Karpas-422 (cell line): ENCODE measurements around the gene CHCHD4. TPM values are rescaled to one million over a fixed set of nuclear protein-coding genes. Genes with fewer than 3 reads are reported as not detected.
"Not testable (repeated sequence)": the region's sequence is repeated elsewhere in the genome, so short reads cannot be mapped to it uniquely, and the experiment has no call there.

Source experiments
- DNase-seq: peaks from one replicate; pipeline ENCODE4 v3.0.0-alpha.2; 2015
- H2AFZ ChIP-seq: fragments of 200-600 bp; sonication (generic); 2 replicates; pipeline ENCODE4 v1.6.1; 2014; ENCODE audit warnings: antibody characterized with exemption, low read length, mixed read lengths
- H3K27ac ChIP-seq: fragments of 200-600 bp; sonication (generic); 2 replicates; pipeline ENCODE4 v1.5.1; 2014; ENCODE audit warnings: mild to moderate bottlenecking, low read length, moderate library complexity
- H3K27me3 ChIP-seq: fragments of 200-600 bp; sonication (generic); 2 replicates; pipeline ENCODE4 v1.6.1; 2014; ENCODE audit warnings: low read length, mixed read lengths
- H3K36me3 ChIP-seq: fragments of 200-600 bp; sonication (generic); 2 replicates; pipeline ENCODE4 v1.6.1; 2014; ENCODE audit warnings: low read length, mixed read lengths; ENCODE audit not compliant: insufficient read depth
- H3K4me1 ChIP-seq: fragments of 200-600 bp; sonication (generic); 2 replicates; pipeline ENCODE4 v1.6.1; 2014; ENCODE audit warnings: mild to moderate bottlenecking, low read length, mixed read lengths
- H3K4me2 ChIP-seq: fragments of 200-600 bp; sonication (generic); 2 replicates; pipeline ENCODE4 v1.6.1; 2014; ENCODE audit warnings: low read length, low read depth, mild to moderate bottlenecking; ENCODE audit not compliant: poor library complexity, severe bottlenecking
- H3K4me3 ChIP-seq: fragments of 200-600 bp; sonication (generic); 2 replicates; pipeline ENCODE4 v1.5.1; 2014; ENCODE audit warnings: mild to moderate bottlenecking, antibody characterized with exemption, low read length, mixed read lengths
- H3K79me2 ChIP-seq: fragments of 200-600 bp; sonication (generic); 2 replicates; pipeline ENCODE4 v1.6.1; 2014; ENCODE audit warnings: mild to moderate bottlenecking, low read length, mixed read lengths
- H3K9ac ChIP-seq: fragments of 200-600 bp; sonication (generic); 2 replicates; pipeline ENCODE4 v1.6.0; 2014; ENCODE audit warnings: low read length
- H3K9me2 ChIP-seq: fragments of 200-600 bp; sonication (generic), shearing (Covaris generic); replicated peaks from 2 replicates; pipeline ENCODE4 v1.6.0; 2014; ENCODE audit warnings: mild to moderate bottlenecking, low read length, moderate library complexity; ENCODE audit not compliant: insufficient read depth
- H3K9me3 ChIP-seq: fragments of 300-700, 200-600 bp; sonication (generic); 2 replicates; pipeline ENCODE4 v1.6.1; 2014; ENCODE audit warnings: low read length, mixed read lengths
- H4K20me1 ChIP-seq: fragments of 200-600 bp; sonication (generic); 2 replicates; pipeline ENCODE4 v1.6.1; 2014; ENCODE audit warnings: mild to moderate bottlenecking, antibody characterized with exemption, low read length, low read depth; ENCODE audit not compliant: insufficient read depth
- total RNA-seq: library from RNA; depleted of rRNA; stranded (reverse); fragments of >200 nt; shearing (Covaris generic); gene quantifications from 2 replicates; pipeline ENCODE4 v1.2.3, GENCODE V29; 2014; ENCODE audit warnings: low replicate concordance

The CHCHD4 gene
- total RNA-seq, 1 experiment from 2014 or later = 19.7 TPM

DNA sequence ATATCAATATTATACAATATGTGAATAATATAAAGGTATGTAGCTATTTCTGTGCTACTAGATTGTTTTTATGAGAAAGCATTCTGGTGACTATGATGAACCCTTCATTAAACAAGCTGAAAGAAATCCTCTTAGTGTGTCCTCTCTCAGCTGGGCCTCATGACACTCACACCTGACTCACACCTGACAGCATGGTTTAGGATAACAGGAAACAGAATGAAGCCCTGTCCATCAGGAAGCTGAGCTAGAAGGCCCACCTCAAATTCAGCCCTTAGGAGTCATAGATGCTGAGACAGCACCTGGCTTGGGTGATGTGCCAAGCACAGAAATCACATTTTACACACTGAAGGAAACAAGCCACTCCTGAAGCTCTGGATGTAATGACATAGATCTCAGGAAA lies 30.8 kb downstream of the CHCHD4 start:
- Histone ChIP-seq H3K27me3 (no peaks in the 10 kb centered on the region), H3K9me3 (no peaks in the 10 kb centered on the region)
- DNase-seq = no peak

DNA sequence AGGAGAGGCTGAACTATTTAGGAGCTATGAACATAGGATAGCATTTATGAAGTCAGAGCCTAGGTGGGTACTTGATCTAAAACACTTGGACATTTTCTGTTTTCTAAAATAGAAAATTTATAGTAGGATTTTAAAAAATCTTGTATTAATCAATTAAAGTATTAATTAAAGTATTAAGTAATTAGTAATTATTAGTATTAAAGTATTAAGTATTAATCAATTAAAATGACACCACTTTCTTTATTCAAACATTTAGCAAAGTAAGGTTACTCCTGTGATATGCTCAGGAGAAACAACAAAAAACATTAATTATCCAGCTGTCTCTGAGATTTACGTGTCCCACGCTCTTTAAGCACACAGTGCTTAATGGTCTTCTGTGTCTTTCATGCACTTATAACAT lies 32.2 kb downstream of the CHCHD4 start:
- Histone ChIP-seq H4K20me1 (no peaks in the 10 kb centered on the region), H3K4me3 (no peak overlapping the region), H2AFZ (no peak overlapping the region), H3K4me2 (no peak overlapping the region), H3K9ac (no peak overlapping the region), H3K9me3 (no peaks in the 10 kb centered on the region; the same call in 1 of the 2 replicates), H3K9me2 (no peaks in the 10 kb centered on the region), H3K4me1 (no peaks in the 10 kb centered on the region), H3K27me3 (no peaks in the 10 kb centered on the region), H3K27ac (no peak overlapping the region), H3K36me3 (no peaks in the 10 kb centered on the region), H3K79me2 (no peaks in the 10 kb centered on the region)
- no peak for DNase-seq

More for the DNA sequence above, 30.8 kb downstream of the CHCHD4 start:
- Histone ChIP-seq H3K9me2 (no peaks in the 10 kb centered on the region), H3K9ac (no peak overlapping the region), H3K79me2 (no peaks in the 10 kb centered on the region), H4K20me1 (no peaks in the 10 kb centered on the region), H2AFZ (no peak overlapping the region), H3K36me3 (no peaks in the 10 kb centered on the region), H3K27ac (no peak overlapping the region), H3K4me1 (no peaks in the 10 kb centered on the region), H3K4me3 (no peak overlapping the region), H3K4me2 (no peak overlapping the region)

DNA sequence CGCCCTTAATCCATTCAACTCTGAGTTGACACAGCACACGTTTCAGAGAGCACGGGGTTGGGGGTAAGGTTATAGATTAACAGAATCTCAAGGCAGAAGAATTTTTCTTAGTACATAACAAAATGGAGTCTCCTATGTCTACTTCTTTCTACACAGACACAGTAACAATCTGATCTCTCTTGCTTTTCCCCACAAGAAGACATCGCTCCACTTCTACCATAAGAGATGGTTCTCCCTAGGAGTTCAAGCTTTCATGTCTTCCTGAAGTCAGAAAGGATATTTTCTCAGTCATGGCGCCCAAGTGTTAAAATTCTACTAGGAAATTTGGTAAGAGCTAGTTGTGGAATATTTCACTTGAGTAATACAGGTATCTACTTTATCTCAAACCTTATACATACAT lies 32.7 kb downstream of the CHCHD4 start:
- not testable (repeated sequence) for H3K27ac ChIP-seq, H3K4me1 ChIP-seq, DNase-seq, H3K36me3 ChIP-seq, H3K9me3 ChIP-seq, H3K27me3 ChIP-seq, H2AFZ ChIP-seq, H3K4me3 ChIP-seq, H3K9ac ChIP-seq, H3K9me2 ChIP-seq, H3K79me2 ChIP-seq, H4K20me1 ChIP-seq, H3K4me2 ChIP-seq

DNA sequence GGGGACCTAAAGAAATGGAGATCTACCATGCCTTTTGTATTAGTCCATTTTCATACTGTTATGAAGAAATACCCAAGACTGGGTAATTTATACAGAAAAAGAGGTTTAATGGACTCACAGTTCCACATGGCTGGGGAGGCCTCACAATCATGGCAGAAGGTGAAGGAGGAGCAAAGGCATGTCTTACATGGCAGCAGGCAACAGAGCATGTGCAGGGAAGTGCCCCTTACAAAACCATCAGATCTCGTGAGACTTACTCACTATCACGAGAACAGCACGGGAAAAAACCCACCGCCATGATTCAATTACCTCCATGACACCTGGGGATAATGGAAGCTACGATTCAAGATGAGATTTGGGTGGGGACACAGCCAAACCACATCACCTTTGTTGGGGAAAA lies 37.2 kb downstream of the CHCHD4 start:
- H4K20me1 ChIP-seq, H3K4me3 ChIP-seq, H3K79me2 ChIP-seq, H3K9ac ChIP-seq, H3K27ac ChIP-seq, H3K4me1 ChIP-seq, H3K27me3 ChIP-seq, H3K36me3 ChIP-seq, H3K9me3 ChIP-seq, H3K9me2 ChIP-seq, DNase-seq, H2AFZ ChIP-seq, H3K4me2 ChIP-seq: not testable (repeated sequence)

DNA sequence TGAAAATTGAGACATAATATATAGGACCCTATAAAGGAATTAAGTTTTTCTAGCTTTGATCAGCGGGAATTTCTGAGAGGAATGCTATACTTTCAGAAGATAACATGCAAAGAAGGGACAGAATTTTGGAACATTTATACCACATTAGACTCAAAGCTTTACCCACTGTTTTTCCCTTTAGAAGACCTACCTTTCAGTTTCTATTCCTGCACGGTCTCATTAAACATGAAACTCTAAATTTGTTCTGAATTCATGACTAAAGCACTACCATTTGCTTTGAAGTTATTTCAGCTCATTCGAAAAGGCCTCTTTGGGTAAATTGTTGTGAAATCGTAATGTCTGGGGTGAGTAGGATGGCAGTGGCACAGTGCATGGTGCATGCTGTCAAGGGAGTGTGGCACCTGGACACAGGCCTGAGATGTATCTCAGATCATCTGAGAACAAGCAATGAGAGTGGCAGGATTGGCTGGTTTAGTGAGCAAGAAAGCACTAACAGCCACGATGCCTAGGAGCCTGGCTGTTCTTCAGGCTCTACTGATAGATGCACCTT lies 42.5 kb downstream of the CHCHD4 start:
- Histone ChIP-seq H4K20me1 (no peaks in the 10 kb centered on the region), H2AFZ (no peak overlapping the region), H3K9ac (no peak overlapping the region), H3K4me3 (no peak overlapping the region), H3K27ac (no peak overlapping the region), H3K4me1 (no peaks in the 10 kb centered on the region), H3K79me2 (no peaks in the 10 kb centered on the region), H3K9me3 (no peaks in the 10 kb centered on the region), H3K36me3 (no peaks in the 10 kb centered on the region), H3K4me2 (no peak overlapping the region), H3K9me2 (no peaks in the 10 kb centered on the region), H3K27me3 (no peaks in the 10 kb centered on the region)
- DNase-seq = no peak

DNA sequence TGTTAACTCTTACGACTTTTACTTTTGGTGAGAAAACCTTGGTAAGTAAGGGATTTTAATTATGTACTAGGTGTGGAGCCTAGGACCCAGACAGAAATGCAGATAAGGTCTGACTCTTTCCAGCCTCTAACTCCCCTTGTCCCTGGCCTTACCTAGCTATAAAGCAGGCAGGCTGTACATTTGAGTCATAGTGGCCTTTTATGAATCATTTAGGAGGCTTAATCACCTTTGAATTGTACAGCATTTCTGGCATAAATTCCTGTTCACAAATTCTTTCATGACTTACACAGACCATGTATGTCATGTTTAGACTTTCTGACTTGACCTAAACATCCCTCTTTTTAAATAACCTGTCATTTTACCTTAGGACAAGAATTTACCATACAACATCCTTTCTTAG lies 47.4 kb downstream of the CHCHD4 start:
- Histone ChIP-seq H4K20me1 (no peaks in the 10 kb centered on the region), H3K4me3 (no peak overlapping the region), H3K4me2 (no peak overlapping the region), H3K79me2 (no peaks in the 10 kb centered on the region), H3K9me3 (no peaks in the 10 kb centered on the region), H3K9ac (no peak overlapping the region), H3K9me2 (no peaks in the 10 kb centered on the region), H3K27me3 (no peaks in the 10 kb centered on the region), H3K36me3 (no peaks in the 10 kb centered on the region), H2AFZ (no peak overlapping the region), H3K27ac (no peak overlapping the region), H3K4me1 (no peaks in the 10 kb centered on the region)
- DNase-seq = no peak

DNA sequence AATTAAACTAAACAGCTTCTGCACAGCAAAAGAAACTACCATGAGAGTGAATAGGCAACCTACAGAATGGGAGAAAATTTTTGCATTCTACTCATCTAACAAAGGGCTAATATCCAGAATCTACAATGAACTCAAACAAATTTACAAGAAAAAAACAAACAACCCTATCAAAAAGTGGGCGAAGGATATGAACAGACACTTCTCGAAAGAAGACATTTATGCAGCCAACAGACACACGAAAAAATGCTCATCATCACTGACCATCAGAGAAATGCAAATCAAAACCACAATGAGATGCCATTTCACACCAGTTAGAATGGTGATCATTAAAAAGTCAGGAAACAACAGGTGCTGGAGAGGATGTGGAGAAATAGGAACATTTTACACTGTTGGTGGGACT lies 49.4 kb downstream of the CHCHD4 start:
- not testable (repeated sequence) for H3K4me2 ChIP-seq, H3K4me1 ChIP-seq, H3K9me3 ChIP-seq, H2AFZ ChIP-seq, DNase-seq, H3K9ac ChIP-seq, H3K36me3 ChIP-seq, H3K4me3 ChIP-seq, H4K20me1 ChIP-seq, H3K27me3 ChIP-seq, H3K9me2 ChIP-seq, H3K27ac ChIP-seq, H3K79me2 ChIP-seq

DNA sequence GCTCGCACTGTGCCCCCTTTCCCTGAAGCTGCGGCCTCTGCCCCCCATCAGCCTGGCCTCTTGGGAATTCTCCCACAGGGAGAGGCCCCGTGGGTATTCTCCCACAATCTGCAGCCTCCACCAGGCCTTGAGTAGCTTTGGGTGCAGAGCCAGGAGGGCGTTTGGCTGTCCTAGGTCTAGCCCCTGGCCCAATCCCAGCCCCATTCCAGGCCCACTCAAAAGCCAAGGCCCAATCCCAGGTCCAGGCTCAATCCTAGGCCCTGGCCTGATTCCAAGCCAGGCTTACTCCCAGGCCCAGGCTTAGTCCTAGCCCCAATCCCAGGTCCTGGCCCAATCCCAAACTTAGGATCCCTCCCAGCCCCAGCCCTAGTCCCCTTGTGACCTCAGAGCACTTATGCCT lies 59.8 kb downstream of the CHCHD4 start:
- H3K4me2 ChIP-seq = no peak overlapping the region
- no peak for DNase-seq
- H3K4me1 ChIP-seq = no peaks in the 10 kb centered on the region
- no peaks in the 10 kb centered on the region for H3K9me2 ChIP-seq
- no peaks in the 10 kb centered on the region for H3K9me3 ChIP-seq
- no peaks in the 10 kb centered on the region for H3K36me3 ChIP-seq
- H3K4me3 ChIP-seq = no peak overlapping the region
- no peaks in the 10 kb centered on the region for H3K27me3 ChIP-seq
- H3K9ac ChIP-seq = no peak overlapping the region
- no peak overlapping the region for H2AFZ ChIP-seq
- no peaks in the 10 kb centered on the region for H4K20me1 ChIP-seq
- no peak overlapping the region for H3K27ac ChIP-seq
- no peaks in the 10 kb centered on the region for H3K79me2 ChIP-seq

DNA sequence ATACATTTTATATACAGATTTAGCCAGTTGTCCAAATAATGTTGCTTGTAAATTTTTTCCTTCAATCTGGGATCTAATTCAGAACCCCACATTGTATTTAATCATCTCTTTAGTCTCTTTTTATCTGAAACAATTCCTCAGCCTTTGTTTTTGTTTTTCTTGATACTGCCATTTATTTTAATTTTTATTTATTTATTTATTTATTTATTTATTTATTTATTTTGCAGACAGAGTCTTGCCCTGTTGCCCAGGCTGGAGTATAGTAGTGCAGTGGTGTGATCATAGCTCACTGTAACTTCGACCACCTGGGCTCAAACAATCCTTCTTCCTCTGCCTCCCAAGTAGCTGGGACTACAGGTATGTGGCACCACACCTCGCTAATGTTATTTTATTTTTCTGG lies 61.5 kb downstream of the CHCHD4 start:
- Histone ChIP-seq H3K9me2 (no peaks in the 10 kb centered on the region), H3K27me3 (no peaks in the 10 kb centered on the region), H3K36me3 (no peaks in the 10 kb centered on the region), H3K9me3 (no peaks in the 10 kb centered on the region), H3K4me3 (no peak overlapping the region), H3K79me2 (no peaks in the 10 kb centered on the region), H4K20me1 (no peaks in the 10 kb centered on the region), H2AFZ (no peak overlapping the region), H3K27ac (no peak overlapping the region), H3K4me1 (no peaks in the 10 kb centered on the region), H3K4me2 (no peak overlapping the region), H3K9ac (no peak overlapping the region)
- DNase-seq = no peak
